ENCODE results near the gene JARID2.

- TF ChIP-seq CTCF (IDR thresholded peaks at IDR 0.05) (no peak), POLR2A (IDR thresholded peaks at IDR 0.05) (no peak)
Observed at GRCh38 chr6:15242937-15243614, 2.8 kb upstream of the JARID2 start.

Data from testis (tissue), 2 donors.